ENCODE measurements around the gene CLDN4. TPM values are rescaled to one million over a fixed set of nuclear protein-coding genes. Genes with fewer than 3 reads are reported as not detected.
"Not testable (repeated sequence)": the region's sequence is repeated elsewhere in the genome, so short reads cannot be mapped to it uniquely, and the experiment has no call there.

Gene CLDN4
- total RNA-seq, 1 experiment from 2014 or later: 32.0 TPM

GRCh38 chr7:73817121-73817520, 13.7 kb upstream of the CLDN4 start:
- ChIA-PET POLR2A (no interaction called here), CTCF (no interaction called here)
- no peaks in the 10 kb centered on the region; the same call in 1 of the 2 replicates for H3K36me3 Mint-ChIP-seq
- H3K27ac Mint-ChIP-seq: no peak overlapping the region
- H3K27me3 Mint-ChIP-seq (ENCODE audit: low read depth): no peaks in the 10 kb centered on the region
- H3K4me1 Mint-ChIP-seq: peaks cover 10% of the 10 kb centered on the region
- DNase-seq (ENCODE audit: low spot score) (no peak), ATAC-seq (no peak)
- H3K9me3 Mint-ChIP-seq: peaks cover 4% of the 10 kb centered on the region; the same call in 1 of the 2 replicates
- TF ChIP-seq AR (CRISPR knock-in tag; IDR thresholded peaks at IDR 0.05) (no peak), TP53 (CRISPR knock-in tag; IDR thresholded peaks at IDR 0.05) (no peak), ZNF219 (CRISPR knock-in tag; IDR thresholded peaks at IDR 0.05; ENCODE audit: borderline replicate concordance) (no peak), MYBL2 (CRISPR knock-in tag; IDR thresholded peaks at IDR 0.05) (no peak), TCF7 (CRISPR knock-in tag; IDR thresholded peaks at IDR 0.05; ENCODE audit: low read depth) (no peak), USF1 (CRISPR knock-in tag; IDR thresholded peaks at IDR 0.05) (no peak), E2F5 (CRISPR knock-in tag; IDR thresholded peaks at IDR 0.05) (no peak), ESRRA (CRISPR knock-in tag; IDR thresholded peaks at IDR 0.05; ENCODE audit: borderline replicate concordance) (no peak), ZNF671 (CRISPR knock-in tag; IDR thresholded peaks at IDR 0.05) (no peak), MLX (CRISPR knock-in tag; IDR thresholded peaks at IDR 0.05) (no peak), HMGA2 (CRISPR knock-in tag; IDR thresholded peaks at IDR 0.05) (no peak), ZMAT4 (CRISPR knock-in tag; IDR thresholded peaks at IDR 0.05) (no peak), ZNF416 (CRISPR knock-in tag; IDR thresholded peaks at IDR 0.05) (no peak), SMAD3 (CRISPR knock-in tag; IDR thresholded peaks at IDR 0.05; ENCODE audit: borderline replicate concordance) (no peak), FOXK1 (CRISPR knock-in tag; IDR thresholded peaks at IDR 0.05) (no peak), IRF1 (CRISPR knock-in tag; IDR thresholded peaks at IDR 0.05) (no peak)
- H3K4me3 Mint-ChIP-seq: no peak overlapping the region

- no peaks in the 10 kb centered on the region for H3K36me3 Mint-ChIP-seq
- DNase-seq (ENCODE audit: low spot score) (no peak), ATAC-seq (no peak)
- TF ChIP-seq ETV6 (CRISPR knock-in tag; IDR thresholded peaks at IDR 0.05) (no peak), RELA (CRISPR knock-in tag; IDR thresholded peaks at IDR 0.05; ENCODE audit: borderline replicate concordance) (no peak), TP53 (CRISPR knock-in tag; IDR thresholded peaks at IDR 0.05) (no peak), NR1H2 (CRISPR knock-in tag; IDR thresholded peaks at IDR 0.05) (no peak), HMGXB4 (CRISPR knock-in tag; IDR thresholded peaks at IDR 0.05) (no peak), E2F5 (CRISPR knock-in tag; IDR thresholded peaks at IDR 0.05) (no peak)
- peaks cover 5% of the 10 kb centered on the region; the same call in 1 of the 2 replicates for H3K27me3 Mint-ChIP-seq (ENCODE audit: low read depth)
- H3K9me3 Mint-ChIP-seq: no peaks in the 10 kb centered on the region; the same call in 1 of the 2 replicates
- H3K27ac Mint-ChIP-seq: peak overlapping the region; percentile 42; the same call in 1 of the 2 replicates
- ChIA-PET CTCF (interaction anchor here (1.0 to 4.4 kb wide), 2 partner anchors 9 to 50 kb away, joined by 3 to 23 read pairs; partner anchors contain the start of gene CLDN3), POLR2A (no interaction called here)
- peaks cover 18% of the 10 kb centered on the region for H3K4me1 Mint-ChIP-seq
- H3K4me3 Mint-ChIP-seq: no peak overlapping the region
Measured at GRCh38 chr7:73820013-73820412, 10.8 kb upstream of the CLDN4 start.

GRCh38 chr7:73821597-73822285, 9.1 kb upstream of the CLDN4 start:
- ChIA-PET POLR2A (interaction anchor here (1.2 kb wide), 1 partner anchor 11 kb away, joined by 7 read pairs; no protein-coding TSS in a partner anchor), CTCF (interaction anchor here (0.6 to 4.4 kb wide), 4 partner anchors 11 to 380 kb away, joined by 3 to 23 read pairs (median 8); no protein-coding TSS in a partner anchor)
- H3K27me3 Mint-ChIP-seq (ENCODE audit: low read depth); H3K9me3 Mint-ChIP-seq; DNase-seq (ENCODE audit: low spot score); ATAC-seq; H3K36me3 Mint-ChIP-seq; H3K4me3 Mint-ChIP-seq: not testable (repeated sequence)
- Mint-ChIP-seq H3K27ac (peak overlapping the region; percentile 55; the same call in 1 of the 2 replicates), H3K4me1 (peaks cover 25% of the 10 kb centered on the region)
